GM18951 (cell line): Measurements from ENCODE around the gene TTC7B.

Experiments used
- POLR2A ChIP-seq: IDR thresholded peaks from 4 replicates; pipeline ENCODE4 v1.6.1; 2011; ENCODE audit warnings: mild to moderate bottlenecking; ENCODE audit not compliant: insufficient read length, insufficient read depth; ENCODE audit errors: extremely low read depth
- in situ Hi-C: fragments of 300-500 bp; cut with MboI; formaldehyde crosslinking; loops from one replicate; pipeline ENCODE4 v1.12.0; 2022; ENCODE audit warnings: low sequenced_read_pairs, mixed read lengths, inconsistent platforms; ENCODE audit not compliant: unreplicated experiment

The TTC7B gene

GRCh38 chr14:90554341-90554740 is 261.9 kb downstream of the TTC7B start:
- no peak for TF ChIP-seq POLR2A
- in situ Hi-C loops, result no loop called here

DNA sequence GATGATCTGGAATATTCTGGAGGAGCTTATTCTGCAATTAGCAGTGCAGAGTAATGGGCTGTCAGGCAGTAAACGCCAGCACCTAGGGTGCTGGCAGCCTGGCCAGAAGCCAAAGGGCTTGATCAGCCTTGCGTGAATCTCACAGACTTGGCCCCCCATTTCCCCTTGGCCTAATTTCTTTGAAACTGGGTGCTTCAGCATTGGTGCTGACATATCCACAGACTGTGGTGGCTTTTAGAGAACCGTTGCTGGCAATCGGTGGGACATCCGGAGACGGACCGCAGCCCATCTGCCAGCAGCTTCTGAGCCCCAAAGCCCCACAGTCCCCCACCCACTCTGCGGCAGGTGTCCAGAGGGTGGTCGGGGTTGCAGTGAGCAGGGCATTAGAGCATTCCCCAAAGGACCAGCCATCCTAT is 262.3 kb downstream of the TTC7B start:
- TF ChIP-seq POLR2A, result no peak
- in situ Hi-C loops, result no loop called here

DNA sequence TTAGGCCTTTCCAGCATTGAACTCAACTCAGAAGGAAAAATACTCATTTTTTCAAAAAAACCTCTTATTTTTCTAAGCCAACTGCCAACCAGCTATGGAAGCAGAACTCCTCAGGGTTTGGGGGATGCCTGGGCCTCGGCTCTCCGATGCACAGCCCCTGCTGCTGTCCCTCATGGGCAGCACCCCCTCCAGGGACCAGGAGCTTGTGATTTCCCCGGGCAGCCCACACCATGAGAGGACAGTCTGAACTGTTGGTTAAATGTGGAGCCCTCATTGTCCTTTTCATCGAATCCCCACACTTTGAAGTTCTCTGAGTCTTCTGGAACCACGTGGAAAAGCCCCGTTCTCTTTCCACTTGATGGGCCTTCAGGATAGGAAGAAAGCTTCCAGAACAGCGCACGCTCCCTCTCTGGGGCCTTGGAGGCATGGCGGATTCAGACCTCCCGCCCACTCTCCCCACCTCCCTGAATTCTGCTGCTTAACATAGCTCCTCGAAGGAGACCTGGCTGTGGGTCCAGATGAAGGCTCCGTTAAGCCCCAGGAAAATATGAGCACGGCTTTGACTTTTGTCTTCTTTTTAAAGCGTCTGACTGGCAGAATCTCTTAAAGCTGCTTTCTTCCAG is 262.8 kb downstream of the TTC7B start:
- no peak for TF ChIP-seq POLR2A
- in situ Hi-C loops, result no loop called here

DNA sequence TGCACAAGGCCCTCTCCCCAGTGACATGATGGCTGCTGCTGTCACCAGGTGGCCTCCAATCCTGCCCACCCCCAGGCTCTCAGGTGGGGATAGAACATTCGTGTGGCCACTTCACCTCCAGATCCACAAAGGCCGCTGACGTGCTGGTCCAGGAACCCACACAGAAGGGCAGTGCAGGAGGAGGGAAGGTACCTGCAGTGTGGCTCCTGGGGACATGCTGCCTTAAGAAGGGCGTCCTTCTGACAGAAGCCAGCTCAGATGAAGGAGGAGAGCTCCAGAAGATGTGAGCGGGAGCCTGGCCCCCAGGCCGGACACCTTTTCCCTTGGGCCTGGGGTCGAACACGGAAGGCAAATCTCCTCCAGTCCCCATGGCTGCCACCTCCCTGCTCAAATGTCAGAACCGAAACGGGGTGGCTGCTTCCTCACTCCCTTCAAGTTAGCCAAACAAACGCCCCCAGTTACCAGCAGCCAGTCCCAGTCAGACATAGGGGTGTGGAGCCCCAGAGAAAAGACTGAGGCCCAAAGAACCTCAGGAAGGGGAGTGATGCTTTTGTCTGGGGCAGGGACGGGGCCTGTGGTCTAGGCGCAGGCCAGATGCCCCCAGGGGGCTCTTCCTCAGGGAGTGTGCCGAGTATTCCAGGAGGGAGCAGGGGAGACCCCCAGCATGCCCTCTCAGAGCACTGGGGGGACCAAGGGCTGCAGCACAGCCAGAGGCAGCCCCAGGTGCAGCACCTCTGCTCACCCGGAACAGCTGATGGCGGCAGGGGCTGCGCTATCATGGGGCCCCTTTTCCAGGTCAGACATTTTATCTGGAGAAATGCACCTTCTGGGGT is 263.5 kb downstream of the TTC7B start:
- in situ Hi-C loops, result no loop called here
- no peak for TF ChIP-seq POLR2A

GRCh38 chr14:90551733-90552464 is 264.3 kb downstream of the TTC7B start:
- TF ChIP-seq POLR2A, result no peak
- in situ Hi-C loops, result no loop called here

DNA sequence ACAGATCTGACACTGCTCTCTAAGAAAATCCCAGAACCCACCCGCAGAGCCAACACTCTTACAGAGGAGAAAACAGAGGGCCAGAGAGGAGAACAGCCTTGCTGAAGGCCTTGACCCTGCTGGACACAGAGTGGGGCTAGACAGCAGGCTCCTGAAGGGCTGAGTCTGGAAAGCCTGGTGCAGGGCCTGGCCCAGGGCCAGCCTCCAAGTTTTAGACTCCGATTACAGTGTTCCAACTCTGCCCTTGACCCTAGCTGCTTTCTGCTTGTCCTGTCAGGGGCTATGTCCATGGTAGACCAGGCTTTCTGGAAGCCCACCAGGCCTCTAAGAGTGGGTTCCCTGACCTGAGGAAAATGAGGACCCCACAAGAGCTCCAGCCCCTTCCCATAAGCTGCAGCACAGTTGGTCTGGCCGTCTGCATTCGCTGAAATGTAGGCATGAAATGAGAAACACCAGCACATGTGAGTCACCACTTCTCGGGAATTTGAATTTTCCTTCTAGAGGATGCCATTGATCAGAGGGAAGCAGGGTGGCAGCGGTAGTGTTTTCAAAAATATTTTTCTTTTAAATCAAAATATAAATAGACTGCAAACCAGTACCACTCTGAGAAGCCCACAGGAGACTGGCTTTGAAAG is 265.0 kb downstream of the TTC7B start:
- no peak for TF ChIP-seq POLR2A
- in situ Hi-C loops, result no loop called here

DNA sequence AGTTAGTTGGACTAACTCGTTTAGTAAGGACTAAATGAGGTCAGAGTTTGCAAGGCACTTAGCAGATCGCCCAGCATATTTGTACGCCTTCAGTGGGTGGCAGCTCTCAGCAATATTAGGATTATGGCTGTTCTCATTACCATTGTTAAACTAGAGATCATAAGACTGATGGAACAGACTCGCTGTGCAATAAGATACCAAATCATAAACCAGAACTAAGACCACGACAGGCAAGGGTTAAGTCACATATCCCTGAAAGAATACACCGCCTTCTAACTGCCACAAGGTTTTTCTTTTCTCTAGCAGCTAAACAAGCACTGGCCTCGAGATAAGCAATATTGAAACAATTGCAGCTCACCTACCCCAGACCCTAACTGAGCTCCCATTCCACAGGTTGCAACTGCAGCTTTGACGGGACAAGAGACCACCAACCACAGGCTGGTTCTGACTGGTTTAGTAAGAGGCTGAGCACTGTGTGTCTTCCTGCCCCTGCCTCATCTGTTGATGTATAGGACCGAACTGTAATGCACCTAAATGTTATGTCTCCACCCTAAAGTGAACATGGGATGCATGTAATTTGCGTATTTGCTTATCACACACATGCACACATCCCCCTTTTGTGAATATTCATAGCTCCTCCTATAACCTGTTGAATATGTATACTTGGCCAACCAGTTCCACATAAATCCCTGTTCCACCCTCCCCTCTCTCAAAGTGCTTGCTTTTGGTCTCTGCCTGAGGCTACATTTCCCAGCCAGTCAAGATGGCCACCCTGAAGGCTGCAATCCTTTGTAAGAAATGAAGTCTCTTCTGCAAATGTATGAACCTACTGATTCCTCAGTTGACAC is 266.2 kb downstream of the TTC7B start:
- in situ Hi-C loops, result no loop called here
- no peak for TF ChIP-seq POLR2A

DNA sequence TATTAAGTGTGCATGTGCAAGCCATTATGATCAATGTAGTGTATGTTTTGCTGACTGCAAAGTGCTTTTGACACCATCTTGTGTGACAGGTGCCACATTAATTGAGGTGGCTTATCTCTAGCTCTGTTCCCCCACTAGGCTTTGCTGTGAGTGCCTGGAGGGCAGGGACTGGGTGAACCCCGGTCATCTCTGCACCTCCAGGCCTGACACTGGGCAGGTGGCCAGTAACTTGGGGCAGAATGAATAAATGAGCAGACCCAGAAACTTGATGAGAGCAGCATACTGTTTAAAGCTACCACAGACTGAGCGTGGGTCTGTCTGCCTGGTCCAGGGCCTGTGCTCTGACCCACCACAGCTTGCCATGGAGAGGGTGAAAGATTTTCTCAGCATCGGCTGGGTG is 267.8 kb downstream of the TTC7B start:
- TF ChIP-seq POLR2A, result no peak
- in situ Hi-C loops, result no loop called here

- TF ChIP-seq POLR2A, result no peak
- in situ Hi-C loops, result no loop called here
Measured at GRCh38 chr14:90547968-90548367, 268.3 kb downstream of the TTC7B start.

DNA sequence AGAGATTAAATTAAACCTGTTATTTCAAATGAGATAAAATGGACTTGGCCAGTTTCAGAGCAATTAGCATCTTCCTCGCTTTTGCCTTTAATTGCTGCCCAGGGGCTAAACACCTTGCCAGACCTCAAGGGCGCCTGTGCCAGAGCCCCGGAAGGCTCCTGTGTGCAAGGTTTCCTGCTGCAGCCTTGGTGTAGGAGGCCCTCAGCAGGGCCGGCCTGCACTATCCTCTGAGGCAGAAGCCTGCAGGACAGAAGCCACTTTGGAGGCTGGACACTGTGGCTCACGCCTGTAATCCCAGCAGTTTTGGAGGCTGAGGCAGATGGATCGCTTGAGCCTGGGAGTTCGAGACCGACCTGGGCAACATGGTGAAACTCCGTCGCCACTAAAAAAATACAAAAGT is 269.0 kb downstream of the TTC7B start:
- TF ChIP-seq POLR2A, result no peak
- in situ Hi-C loops, result no loop called here

DNA sequence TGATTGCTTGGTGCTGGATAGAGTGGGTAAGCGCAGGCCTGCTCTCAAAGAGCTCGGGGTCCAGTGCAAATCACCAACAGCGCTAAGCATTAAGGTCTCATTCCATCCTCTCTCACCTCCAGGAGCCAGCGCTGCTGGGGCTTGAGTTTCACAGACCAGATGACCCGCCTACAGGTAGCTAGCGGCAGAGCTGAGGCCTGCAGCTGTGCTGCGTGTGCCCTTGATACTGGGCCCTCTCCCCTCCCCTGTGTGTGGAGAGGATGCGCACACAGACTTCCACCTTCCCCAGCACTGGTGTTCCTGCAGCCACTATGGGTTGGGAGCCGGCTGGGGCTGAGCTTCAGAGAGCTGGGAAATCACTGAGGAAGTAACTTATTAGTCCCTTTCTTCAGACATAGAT is 269.5 kb downstream of the TTC7B start:
- TF ChIP-seq POLR2A, result no peak
- in situ Hi-C loops, result no loop called here

- no peak for TF ChIP-seq POLR2A
- in situ Hi-C loops, result no loop called here
Measured at GRCh38 chr14:90545966-90546751, 270.1 kb downstream of the TTC7B start.
